SU-DHL-6 (cell line): Measurements from ENCODE around the gene ZNF862.

Experiments
- H2AFZ ChIP-seq: fragments of 200-600 bp; sonication (generic); 2 replicates; pipeline ENCODE4 v1.6.1; 2014; ENCODE audit warnings: low read depth, mild to moderate bottlenecking, moderate library complexity, mixed read lengths, antibody characterized with exemption, low read length; ENCODE audit not compliant: severe bottlenecking
- H3F3A ChIP-seq: fragments of 200-600 bp; shearing (Covaris generic); 2 replicates; pipeline ENCODE4 v1.6.0; 2016; ENCODE audit warnings: antibody characterized with exemption, mild to moderate bottlenecking; ENCODE audit not compliant: insufficient read depth
- H3K27ac ChIP-seq: fragments of 200-600 bp; sonication (generic); 2 replicates; pipeline ENCODE4 v1.5.1; 2016; ENCODE audit warnings: low read depth, mild to moderate bottlenecking, low read length, moderate library complexity, mixed read lengths
- H3K27me3 ChIP-seq: fragments of 200-600 bp; sonication (generic), shearing (Covaris generic); 2 replicates; pipeline ENCODE4 v1.6.0; 2014; ENCODE audit warnings: mild to moderate bottlenecking, low read length
- H3K36me3 ChIP-seq: fragments of 200-600 bp; sonication (generic); 2 replicates; pipeline ENCODE4 v1.6.1; 2014; ENCODE audit warnings: mild to moderate bottlenecking, low read length, mixed read lengths
- H3K4me2 ChIP-seq: fragments of 300-600, 200-600 bp; shearing (Covaris generic), sonication (generic); 2 replicates; pipeline ENCODE4 v1.6.0; 2014; ENCODE audit warnings: low read length, low read depth, mild to moderate bottlenecking; ENCODE audit not compliant: poor library complexity, severe bottlenecking
- H3K4me3 ChIP-seq: fragments of 200-600 bp; sonication (generic); 2 replicates; pipeline ENCODE4 v1.5.1; 2014; ENCODE audit warnings: antibody characterized with exemption, low read length, mild to moderate bottlenecking, mixed read lengths; ENCODE audit not compliant: insufficient read depth, poor library complexity, severe bottlenecking
- H3K79me2 ChIP-seq: fragments of 200-600 bp; sonication (generic); 2 replicates; pipeline ENCODE4 v1.6.1; 2014; ENCODE audit warnings: mild to moderate bottlenecking, low read length, moderate library complexity; ENCODE audit not compliant: insufficient read depth
- H3K9ac ChIP-seq: fragments of 200-600 bp; sonication (generic); 2 replicates; pipeline ENCODE4 v1.7.0; 2014; ENCODE audit warnings: mild to moderate bottlenecking, low read length
- H3K9me2 ChIP-seq: fragments of 200-600 bp; sonication (generic); replicated peaks from 2 replicates; pipeline ENCODE4 v1.6.1; 2014; ENCODE audit warnings: low read length; ENCODE audit not compliant: insufficient read depth
- H3K9me3 ChIP-seq: fragments of 200-600 bp; sonication (generic); 2 replicates; pipeline ENCODE4 v1.6.1; 2014; ENCODE audit warnings: low read length, mixed read lengths; ENCODE audit not compliant: insufficient read depth
- H4K20me1 ChIP-seq: fragments of 200-600 bp; sonication (generic); 2 replicates; pipeline ENCODE4 v1.6.1; 2014; ENCODE audit warnings: low read depth, mild to moderate bottlenecking, antibody characterized with exemption, low read length, moderate library complexity, mixed read lengths
- CTCF ChIP-seq: fragments of 200-600 bp; sonication (generic); IDR thresholded peaks from one replicate; pipeline ENCODE4 v1.5.1; 2017; ENCODE audit warnings: antibody characterized with exemption, mild to moderate bottlenecking, low read length, moderate library complexity; ENCODE audit not compliant: insufficient read depth, poor library complexity, severe bottlenecking
- EZH2phosphoT487 ChIP-seq: fragments of 200-600 bp; sonication (generic), shearing (Covaris generic); conservative IDR thresholded peaks from 2 replicates; pipeline ENCODE4 v1.6.1; 2018; ENCODE audit warnings: mild to moderate bottlenecking, antibody characterized with exemption, low read length, moderate library complexity, mixed read lengths

The ZNF862 gene

DNA sequence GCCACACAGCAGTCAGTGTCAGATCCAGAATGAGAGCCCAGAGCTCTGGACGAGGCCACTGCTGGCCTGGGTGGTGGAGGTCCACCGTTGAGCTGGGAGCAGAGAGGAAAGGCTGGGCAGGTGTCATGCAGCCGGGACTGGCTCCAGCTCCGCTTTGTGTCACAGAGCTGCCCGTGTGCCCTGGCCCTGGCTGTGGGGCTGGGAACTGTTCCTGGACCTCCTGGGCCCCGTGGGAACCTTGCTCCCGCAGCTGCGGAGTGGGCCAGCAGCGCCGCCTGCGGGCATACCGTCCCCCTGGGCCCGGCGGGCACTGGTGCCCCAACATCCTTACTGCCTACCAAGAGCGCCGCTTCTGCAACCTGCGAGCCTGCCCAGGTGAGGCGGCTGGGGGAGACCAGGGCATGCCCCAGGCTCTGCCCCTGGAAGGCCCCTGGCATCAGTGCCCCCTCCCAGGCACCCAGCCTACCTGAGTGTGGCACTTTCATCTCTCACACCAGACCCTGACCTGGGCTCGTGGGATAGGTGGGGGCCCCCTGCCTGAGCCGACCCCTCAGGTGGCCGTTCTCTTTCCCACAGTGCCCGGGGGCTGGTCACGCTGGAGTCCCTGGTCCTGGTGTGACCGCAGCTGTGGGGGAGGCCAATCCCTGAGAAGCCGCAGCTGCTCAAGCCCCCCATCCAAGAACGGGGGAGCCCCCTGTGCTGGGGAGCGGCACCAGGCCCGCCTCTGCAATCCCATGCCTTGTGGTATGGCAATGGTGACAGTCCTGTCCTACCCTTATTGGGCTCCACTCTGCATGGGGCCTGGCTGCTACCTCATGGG is 18.8 kb upstream of the ZNF862 start:
- TF ChIP-seq CTCF, result no peak
- TF ChIP-seq EZH2phosphoT487, result no peak
- Histone ChIP-seq H3K4me2 (no peak overlapping the region), H3K27ac (no peak overlapping the region), H3K9me2 (no peaks in the 10 kb centered on the region), H4K20me1 (no peaks in the 10 kb centered on the region), H3K4me3 (no peak overlapping the region), H3K36me3 (no peaks in the 10 kb centered on the region), H3F3A (no peaks in the 10 kb centered on the region), H2AFZ (no peak overlapping the region), H3K9ac (no peak overlapping the region), H3K27me3 (no peaks in the 10 kb centered on the region), H3K9me3 (no peaks in the 10 kb centered on the region), H3K79me2 (no peaks in the 10 kb centered on the region)

DNA sequence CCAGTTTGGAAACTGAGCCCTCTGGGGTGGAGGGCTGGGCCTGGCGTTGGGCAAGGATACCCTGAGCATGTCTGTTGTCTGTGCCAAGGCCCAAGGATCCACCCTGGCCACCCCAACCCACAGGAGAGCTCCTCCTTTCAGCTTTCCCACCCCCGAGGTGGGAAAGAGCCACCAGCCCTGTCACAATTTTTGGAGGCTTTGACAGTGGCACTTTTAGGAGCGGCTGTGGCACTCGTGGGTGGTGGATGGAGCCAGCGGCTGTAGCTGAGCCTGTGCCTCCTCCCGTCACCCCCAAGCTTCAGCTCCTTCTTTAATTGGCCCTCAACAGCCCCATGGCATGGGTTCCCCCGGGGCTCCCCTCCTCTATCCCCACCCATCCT is 18.2 kb upstream of the ZNF862 start:
- H3K27me3 ChIP-seq, result no peaks in the 10 kb centered on the region
- no peaks in the 10 kb centered on the region for H4K20me1 ChIP-seq
- H3K79me2 ChIP-seq, result no peaks in the 10 kb centered on the region
- H3K9ac ChIP-seq, result no peak overlapping the region
- no peak overlapping the region for H3K4me3 ChIP-seq
- no peak overlapping the region for H2AFZ ChIP-seq
- no peaks in the 10 kb centered on the region for H3K9me2 ChIP-seq
- no peaks in the 10 kb centered on the region for H3K9me3 ChIP-seq
- TF ChIP-seq CTCF (no peak), EZH2phosphoT487 (no peak)
- no peak overlapping the region for H3K27ac ChIP-seq
- no peaks in the 10 kb centered on the region for H3F3A ChIP-seq
- H3K4me2 ChIP-seq, result no peak overlapping the region
- H3K36me3 ChIP-seq, result no peaks in the 10 kb centered on the region

DNA sequence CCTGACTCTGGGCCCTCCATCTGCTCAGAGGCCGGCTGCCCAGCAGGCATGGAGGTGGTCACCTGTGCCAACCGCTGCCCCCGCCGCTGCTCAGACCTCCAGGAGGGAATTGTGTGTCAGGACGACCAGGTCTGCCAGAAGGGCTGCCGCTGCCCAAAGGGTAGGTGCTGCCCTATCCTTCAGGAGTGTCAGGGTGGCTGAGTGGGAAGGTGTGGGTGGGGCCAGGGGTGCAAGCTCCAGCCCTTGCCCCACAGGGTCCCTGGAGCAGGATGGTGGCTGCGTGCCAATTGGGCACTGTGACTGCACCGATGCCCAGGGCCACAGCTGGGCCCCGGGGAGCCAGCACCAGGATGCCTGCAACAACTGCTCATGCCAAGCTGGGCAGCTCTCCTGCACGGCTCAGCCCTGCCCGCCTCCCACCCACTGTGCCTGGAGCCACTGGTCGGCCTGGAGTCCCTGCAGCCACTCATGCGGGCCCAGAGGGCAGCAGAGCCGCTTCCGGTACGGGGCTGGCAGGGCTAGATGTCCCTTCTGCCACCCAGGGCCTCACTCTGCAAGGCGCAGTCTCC is 17.5 kb upstream of the ZNF862 start:
- H4K20me1 ChIP-seq, result no peaks in the 10 kb centered on the region
- H3K79me2 ChIP-seq, result no peaks in the 10 kb centered on the region
- no peaks in the 10 kb centered on the region for H3K36me3 ChIP-seq
- no peak overlapping the region for H3K4me3 ChIP-seq
- TF ChIP-seq CTCF, result no peak
- TF ChIP-seq EZH2phosphoT487, result no peak
- no peak overlapping the region for H3K27ac ChIP-seq
- H2AFZ ChIP-seq, result no peak overlapping the region
- no peaks in the 10 kb centered on the region for H3F3A ChIP-seq
- no peak overlapping the region for H3K9ac ChIP-seq
- H3K9me3 ChIP-seq, result no peaks in the 10 kb centered on the region
- H3K9me2 ChIP-seq, result no peaks in the 10 kb centered on the region
- no peak overlapping the region for H3K4me2 ChIP-seq
- H3K27me3 ChIP-seq, result no peaks in the 10 kb centered on the region
